DND-41 (cell line): ENCODE data around the gene C11orf71.

Source experiments
- CTCF ChIP-seq: IDR thresholded peaks from 2 replicates; pipeline ENCODE4 v1.5.1; 2012; ENCODE audit warnings: borderline replicate concordance, low read length, moderate library complexity, mild to moderate bottlenecking; ENCODE audit not compliant: poor library complexity, severe bottlenecking; ENCODE audit errors: extremely low read depth
- EZH2 ChIP-seq: IDR thresholded peaks from 3 replicates; pipeline ENCODE4 v1.6.1; 2012; ENCODE audit warnings: borderline replicate concordance, low read depth, mild to moderate bottlenecking, moderate library complexity, low read length, inconsistent platforms; ENCODE audit not compliant: severe bottlenecking

- no peak for TF ChIP-seq CTCF
- TF ChIP-seq EZH2, result no peak
These were observed 16.2 kb upstream of the C11orf71 start for GRCh38 chr11:114416441-114416961.
